Measurements from ENCODE around the gene PRDX3.
"Not testable (repeated sequence)": the region's sequence is repeated elsewhere in the genome, so short reads cannot be mapped to it uniquely, and the experiment has no call there.

The PRDX3 gene

GRCh38 chr10:119165171-119166117 lies 13.2 kb downstream of the PRDX3 start, which contains the start of gene SFXN4:
TSS of gene SFXN4 (minus strand) at chr10:119165714. CDS start at chr10:119165647, 67 bp downstream.
- peak; percentile 76 for DNase-seq (ENCODE audit: low read depth)

DNA sequence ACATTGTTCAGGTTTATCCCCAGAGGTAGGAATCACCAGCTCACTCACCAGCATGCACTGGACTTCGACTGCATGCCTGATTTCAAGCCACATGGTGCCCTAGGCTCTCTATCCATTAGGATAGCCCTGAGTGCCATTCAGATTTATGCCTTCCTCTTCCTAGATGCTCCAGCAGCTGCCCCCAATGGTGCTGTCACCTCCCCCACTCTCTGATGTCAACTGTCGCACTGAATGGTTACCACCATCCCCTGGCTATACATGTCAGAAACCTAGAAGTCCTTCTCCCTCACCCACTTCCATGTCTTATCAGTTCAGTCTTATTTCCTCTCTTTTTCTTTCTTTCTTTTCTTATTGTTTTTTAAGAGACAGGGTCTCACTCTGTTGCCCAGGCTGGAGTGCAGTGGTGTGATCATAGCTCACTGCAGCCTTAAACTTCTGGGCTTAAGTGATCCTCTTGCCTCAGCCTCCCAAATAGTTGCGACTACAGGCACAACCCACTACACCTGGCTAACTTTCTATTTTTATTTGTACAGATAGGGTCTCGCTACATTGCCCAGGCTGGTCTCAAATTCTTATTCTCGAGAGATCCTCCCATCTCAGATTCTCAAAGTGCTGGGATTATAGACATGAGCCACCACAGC lies 16.0 kb downstream of the PRDX3 start:
- no peak for DNase-seq (ENCODE audit: low read depth)

- DNase-seq (ENCODE audit: low read depth) = no peak
Measured at GRCh38 chr10:119161680-119162451, 16.7 kb downstream of the PRDX3 start.

DNA sequence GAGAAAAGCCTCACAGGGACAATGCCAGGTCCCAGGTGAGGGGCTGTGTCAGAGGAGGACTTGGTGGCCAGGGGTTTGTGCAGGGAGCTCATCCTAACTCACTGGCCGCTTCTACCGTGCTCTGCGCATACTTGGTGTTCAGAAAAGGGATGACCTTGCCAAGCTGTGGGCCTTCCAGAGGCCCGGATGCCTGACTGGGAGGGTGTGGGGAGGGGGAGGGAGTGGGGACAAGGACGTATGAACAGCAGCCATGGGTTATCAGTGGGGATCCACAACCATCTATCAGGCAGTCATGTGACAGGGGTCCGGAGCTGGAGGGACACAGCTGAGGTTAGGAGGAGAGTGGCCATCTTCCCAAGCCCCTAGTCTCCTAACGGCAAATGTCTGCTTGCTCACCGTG lies 19.3 kb downstream of the PRDX3 start:
- no peak for DNase-seq (ENCODE audit: low read depth)

- DNase-seq (ENCODE audit: low read depth) = no peak
Measured at GRCh38 chr10:119153661-119154060, 25.0 kb downstream of the PRDX3 start.

DNA sequence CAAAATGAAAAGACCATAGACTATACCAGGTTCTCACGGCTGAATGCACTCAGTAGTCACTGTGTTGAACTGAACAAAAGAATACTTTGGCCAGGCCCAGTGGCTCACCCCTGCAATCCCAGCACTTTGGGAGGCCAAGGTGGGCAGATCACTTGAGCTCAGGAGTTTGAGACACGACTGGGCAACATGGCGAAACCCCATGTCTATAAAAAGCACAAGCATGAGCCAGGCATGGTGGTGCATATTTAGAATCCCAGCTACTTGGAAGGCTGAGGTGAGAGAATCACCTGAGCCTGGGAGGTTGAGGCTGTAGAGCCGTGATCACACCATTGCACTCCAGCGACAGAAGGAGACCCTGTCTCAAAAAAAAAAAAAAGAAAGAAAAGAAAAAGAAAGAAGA lies 25.6 kb downstream of the PRDX3 start:
- no peak for DNase-seq (ENCODE audit: low read depth)

GRCh38 chr10:119151601-119152000 lies 27.0 kb downstream of the PRDX3 start:
- not testable (repeated sequence) for DNase-seq (ENCODE audit: low read depth)

GRCh38 chr10:119149729-119150128 lies 28.9 kb downstream of the PRDX3 start:
- DNase-seq (ENCODE audit: low read depth) = no peak

DNA sequence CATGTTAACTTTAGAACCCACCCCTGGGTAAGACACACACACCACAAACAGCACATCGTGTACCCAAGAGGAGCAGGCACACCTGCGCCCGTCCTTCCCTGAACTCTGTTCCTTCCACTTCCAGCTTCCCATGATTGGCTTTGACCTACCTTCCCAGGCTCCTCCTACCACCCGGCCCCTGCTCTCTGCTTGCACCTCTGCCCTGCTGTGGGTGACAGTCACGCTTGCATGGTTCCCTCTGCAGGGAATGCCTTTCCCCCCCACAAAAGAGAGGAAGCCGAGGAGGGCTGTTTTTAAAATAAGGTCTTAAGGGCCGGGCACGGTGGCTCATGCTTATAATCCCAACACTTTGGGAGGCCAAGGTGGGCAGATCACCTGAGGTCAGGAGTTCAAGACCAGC lies 29.5 kb downstream of the PRDX3 start:
- DNase-seq (ENCODE audit: low read depth) = no peak

DNA sequence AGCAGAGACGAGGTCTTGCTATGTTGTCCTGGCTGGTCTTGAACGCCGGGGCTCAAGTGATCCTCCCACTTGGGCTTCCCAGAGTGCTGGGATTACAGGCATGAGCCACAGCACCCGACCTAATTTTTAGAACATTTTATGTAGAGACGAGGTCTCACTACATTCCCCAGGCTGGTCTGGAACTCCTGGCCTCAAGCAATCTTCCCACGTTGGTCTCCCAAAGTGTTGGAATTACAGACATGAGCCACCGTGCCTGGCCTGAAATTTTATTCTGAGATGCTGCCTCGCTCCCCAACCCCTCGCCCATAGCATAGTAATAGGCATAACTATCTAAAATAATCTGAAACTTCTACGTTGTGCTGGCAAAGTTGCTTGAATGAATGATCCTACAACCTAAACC lies 35.0 kb downstream of the PRDX3 start:
- no peak for DNase-seq (ENCODE audit: low read depth)

DNA sequence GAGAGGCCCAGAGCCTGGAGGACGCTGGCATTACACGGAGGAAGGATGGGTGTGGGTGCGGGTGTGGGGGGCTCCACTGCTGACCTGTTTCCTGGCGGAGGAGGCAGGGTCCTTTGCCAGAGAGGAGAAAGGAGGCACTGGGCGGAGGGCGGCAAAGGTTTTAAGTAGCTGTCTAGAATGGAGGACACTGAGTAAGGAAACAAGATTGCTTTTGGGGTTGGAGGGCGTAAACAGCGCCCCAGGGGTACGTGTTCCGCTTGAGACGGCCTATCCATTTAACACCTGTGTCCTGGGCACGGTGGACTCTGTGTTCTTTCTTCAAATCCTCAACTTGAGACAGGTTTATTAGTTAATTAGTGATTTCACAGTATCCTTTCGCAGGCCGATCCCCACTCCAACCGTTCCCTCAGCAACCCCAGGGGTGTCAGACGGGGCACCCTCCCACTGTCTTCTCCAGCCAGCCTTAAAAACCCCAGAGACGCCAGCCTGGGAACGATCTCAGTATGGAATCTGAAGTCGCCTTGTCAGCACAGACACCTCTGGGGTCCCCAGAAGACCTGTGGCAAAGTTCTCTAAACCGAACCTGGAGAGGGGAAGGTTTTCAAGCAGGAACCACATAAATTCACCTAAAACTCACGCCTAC lies 37.9 kb downstream of the PRDX3 start:
- no peak for DNase-seq (ENCODE audit: low read depth)

GRCh38 chr10:119139464-119140067 lies 39.0 kb downstream of the PRDX3 start:
- no peak for DNase-seq (ENCODE audit: low read depth)

DNA sequence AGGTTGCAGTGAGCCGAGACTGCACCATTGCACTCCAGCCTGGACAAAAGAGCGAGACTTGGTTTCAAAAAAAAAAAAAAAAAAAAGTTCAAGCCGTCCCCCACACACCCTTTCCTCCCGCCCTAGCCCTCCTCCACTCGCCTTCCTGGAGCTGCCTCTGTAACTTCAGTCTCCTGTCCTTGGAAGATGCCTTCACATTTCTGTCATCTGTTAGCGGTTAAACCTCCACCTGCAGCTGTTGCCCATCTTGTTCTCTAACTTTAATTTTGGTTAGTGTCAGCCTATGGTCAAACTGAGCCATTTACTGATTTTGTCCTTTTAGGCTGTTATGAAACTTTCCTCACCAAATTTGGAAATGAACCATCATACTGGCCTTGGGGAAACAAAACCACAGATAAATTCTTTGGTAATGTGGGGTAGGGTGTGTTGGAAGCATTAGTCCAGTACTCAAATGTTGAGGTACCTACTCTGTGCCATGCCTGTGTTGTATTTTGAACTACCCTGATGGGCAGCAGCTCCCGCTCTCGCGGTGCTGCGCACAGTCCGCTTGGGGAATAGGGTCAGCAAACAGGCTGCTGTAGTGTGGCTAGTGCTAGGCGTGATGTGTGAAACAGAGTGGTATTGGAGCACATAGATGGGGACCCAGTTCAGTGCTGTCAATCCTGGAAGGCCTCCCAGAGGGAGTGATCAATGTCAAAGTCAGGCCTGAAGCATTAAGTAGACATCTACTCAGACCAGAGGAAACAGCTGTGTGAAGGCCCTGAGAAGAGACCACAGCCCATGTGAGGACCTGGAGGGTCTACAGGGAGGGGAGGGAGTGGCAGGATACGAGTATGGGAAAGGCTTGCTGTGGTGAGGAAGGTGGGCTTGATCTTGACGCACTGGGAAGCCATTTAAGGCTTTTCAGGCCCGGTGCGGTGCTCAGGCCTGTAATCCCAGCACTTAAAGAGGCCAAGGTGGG lies 40.0 kb downstream of the PRDX3 start:
- DNase-seq (ENCODE audit: low read depth) = no peak

DNA sequence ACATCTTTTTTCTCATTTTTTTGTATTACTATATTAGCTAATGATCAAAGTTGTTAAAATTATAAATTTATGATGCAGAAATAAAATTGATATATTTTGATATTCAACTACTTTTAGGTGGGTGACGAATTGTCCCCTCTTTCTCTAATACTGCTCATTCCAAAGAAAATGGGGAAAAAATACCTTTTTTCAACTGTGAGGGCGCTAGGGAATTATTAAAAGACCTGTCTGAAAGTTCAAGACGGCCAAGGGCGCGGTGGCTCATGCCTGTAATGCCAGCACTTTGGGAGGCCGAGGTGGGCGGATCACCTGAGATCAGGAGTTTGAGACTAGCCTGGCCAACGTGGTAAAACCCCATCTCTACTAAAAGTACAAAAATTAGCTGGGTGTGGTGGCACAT lies 40.7 kb downstream of the PRDX3 start:
- DNase-seq (ENCODE audit: low read depth) = not testable (repeated sequence)

DNA sequence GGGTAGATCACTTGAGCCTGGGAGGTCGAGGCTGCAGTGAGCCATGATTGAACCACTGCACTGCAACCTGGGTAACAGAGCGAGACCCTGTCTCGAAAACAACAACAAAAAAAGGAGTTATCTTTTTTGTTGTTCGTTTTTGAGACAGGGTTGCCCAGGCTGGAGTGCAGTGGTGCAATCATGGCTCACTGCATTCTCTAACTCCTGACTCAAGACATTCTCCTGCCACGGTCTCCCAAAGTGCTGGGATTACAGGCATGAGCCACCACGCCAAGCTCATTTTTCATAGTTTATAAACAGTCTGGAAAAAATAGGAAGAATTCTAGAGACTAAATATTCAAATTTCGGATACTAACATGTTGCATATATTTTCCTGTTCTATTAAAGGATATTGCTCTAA lies 42.5 kb downstream of the PRDX3 start:
- DNase-seq (ENCODE audit: low read depth) = no peak

DNA sequence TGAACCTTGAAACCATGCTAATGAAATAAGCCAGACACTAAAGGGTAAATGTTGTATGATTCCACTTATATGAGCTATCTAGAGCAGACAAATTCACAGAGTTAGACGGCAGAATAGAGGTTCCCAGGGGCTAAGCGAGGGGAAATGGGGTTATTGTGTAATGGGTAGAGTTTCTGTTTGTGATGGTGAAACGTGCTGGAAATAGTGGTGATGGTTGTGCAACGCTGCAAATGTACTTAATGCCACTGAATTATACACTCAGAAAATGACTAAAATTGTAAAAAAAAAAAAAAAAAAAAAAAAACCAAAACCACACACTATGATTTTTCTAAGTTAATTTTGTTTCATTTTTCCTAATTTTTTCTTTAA lies 43.1 kb downstream of the PRDX3 start:
- no peak for DNase-seq (ENCODE audit: low read depth)

DNA sequence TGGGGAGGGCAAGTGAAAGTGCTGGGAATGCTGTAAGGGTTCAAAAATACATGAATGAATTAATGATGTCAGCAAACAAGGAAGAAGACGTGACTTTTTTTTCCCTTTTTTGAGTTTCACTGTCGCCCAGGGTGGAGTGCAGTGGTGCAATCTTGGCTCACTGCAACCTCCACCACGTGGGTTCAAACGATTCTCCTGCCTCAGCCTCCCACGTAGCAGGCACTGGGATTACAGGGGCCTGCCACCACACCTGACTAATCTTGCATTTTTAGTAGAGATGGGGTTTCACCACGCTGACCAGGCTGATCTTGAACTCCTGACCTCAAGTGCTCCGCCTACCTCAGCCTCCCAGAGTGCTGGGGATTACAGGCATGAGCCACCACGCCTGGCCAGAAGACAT lies 44.7 kb downstream of the PRDX3 start:
- DNase-seq (ENCODE audit: low read depth) = peak; percentile 16

DNA sequence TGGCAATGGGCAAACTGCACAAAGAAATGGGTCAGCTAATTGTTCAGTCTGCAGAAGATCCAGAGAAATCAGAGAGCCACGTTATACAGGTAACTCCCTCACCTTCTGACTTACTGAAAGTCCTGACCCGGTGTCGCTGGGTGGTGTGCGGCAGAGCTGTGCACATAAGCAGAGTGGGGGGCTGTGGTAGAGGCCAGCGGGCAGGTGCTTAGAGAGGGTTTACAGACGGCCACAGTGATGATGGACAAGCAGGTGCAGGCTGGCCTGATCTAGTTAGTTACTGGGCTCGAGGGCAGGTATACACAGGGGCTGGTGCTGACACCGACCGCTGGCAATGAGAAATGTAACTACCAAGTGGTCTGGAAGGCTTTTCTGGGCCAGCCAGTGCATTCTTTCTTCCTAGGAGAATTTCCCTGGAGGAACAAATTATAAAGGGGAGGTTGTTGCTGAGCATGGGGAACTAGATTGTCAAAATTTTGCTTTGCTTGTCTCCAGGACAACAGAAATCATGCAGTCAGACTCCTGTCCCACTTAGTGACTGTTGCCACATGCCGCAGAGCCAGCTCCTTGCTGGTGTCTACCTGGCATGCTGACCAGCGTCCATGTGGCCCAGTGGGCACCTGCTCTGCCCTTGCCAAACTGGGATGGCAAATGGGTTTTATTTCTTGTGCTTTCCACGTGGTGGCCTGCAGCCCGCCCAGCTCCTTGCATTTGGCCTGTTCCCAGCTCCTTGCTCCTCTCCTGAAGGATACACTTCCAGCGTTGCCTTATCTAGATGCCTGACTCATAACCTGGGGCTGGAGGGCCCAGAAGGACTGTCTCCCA lies 45.9 kb downstream of the PRDX3 start:
- no peak for DNase-seq (ENCODE audit: low read depth)

GRCh38 chr10:119131512-119132240 lies 46.9 kb downstream of the PRDX3 start:
- DNase-seq (ENCODE audit: low read depth) = peak; percentile 23

All from activated T-cell treated with anti-CD3 and anti-CD28 coated beads for 24 hours (primary cell).